Posterior cingulate gyrus (tissue), 11 donors: ENCODE data around the gene LPGAT1.

Experiments used
- DNase-seq, 10 donors: peaks; one replicate each; pipeline versions ENCODE4 v3.0.0 to v3.0.0-alpha.2; 2020 to 2021; ENCODE audit warnings: mixed read lengths in 3 of 10
- intact Hi-C: fragments of 100-400 bp; cut with DNase I; formaldehyde crosslinking; loops from one replicate; pipeline ENCODE4 v1.15.1; 2023

The LPGAT1 gene

GRCh38 chr1:211829343-211830054 lies 1.1 kb downstream of the LPGAT1 start:
- DNase-seq, result peak in 6 of 10 donors; percentile 17 to 87 (median 36)
- intact Hi-C loops, result loop anchor here (1.0 to 5.0 kb wide), 4 partner anchors 93 to 206 kb away; partner anchors contain the start of genes DTL and INTS7

DNA sequence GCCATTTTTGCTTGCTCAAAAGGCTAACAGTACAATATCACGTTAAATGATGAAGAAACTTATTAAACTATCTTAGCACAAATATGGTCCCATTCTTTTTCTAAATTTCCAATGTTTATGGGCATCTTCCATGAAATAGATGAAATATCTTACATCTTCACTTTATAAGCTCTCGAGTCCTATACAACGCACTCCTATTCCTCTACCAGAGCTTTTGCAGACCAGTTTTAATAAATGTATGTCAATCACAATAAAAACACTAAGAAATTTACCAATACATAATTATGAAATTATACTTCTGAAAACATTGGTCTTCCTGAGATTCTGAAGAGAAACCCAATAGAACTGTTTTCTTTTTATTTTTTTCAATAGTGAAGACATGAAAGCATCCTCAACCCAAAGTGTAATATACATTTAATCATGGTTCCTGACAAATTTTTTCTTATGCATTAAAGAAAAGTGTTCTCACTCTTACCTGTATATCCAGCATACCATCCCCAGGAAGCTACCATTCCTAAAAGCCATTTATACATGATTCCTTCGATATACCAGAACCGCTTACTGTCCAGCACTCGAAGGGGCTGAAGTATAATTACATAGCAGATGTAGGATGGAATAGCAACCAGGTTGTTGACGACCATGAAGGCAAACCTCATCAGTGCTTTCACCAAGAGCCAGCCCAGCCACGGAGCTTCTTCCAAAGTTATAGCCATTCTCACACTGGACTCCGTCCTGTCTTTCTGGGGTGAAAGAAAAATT lies 1.8 kb downstream of the LPGAT1 start:
- intact Hi-C loops, result loop anchor here (2.0 kb wide), 1 partner anchor 92 kb away; no protein-coding TSS in a partner anchor
- peak in 1 of 10 donors; percentile 20 for DNase-seq

DNA sequence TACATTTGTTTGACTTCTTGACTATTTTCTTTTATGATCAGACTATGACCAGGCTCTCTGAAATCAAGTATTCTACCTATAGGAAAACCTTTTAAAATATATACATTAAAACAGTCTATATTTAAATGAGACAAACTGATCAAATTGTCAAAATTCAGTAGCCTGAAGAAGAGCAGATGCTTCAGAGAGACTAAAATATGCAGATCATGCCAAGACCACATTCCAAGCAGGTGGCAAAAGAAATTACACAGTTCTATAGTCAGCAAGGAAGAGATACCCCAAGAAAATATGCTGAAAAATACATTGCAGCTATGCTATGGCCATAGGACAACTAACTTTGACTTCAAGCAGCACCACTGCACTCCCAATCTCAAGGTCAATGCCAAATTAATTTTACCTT lies 3.5 kb downstream of the LPGAT1 start:
- intact Hi-C loops, result no loop called here

DNA sequence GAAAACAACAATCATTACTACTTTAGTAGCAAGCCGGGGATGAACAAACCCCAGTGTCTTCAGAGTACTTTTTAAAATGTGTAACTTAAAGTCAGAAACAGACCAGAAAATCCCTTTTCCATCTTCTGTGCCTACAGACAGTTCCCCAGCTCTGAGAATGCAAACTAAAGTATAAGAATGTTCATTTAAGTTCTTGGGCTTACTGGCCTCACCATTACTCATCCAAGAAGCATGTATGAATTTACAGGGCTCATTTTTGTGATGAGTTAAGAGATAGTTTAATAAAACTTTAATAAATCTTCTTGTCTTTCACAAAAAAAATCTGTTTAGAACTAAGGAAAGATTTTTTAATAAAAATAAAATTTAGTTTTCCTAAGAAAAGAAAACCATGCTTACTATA lies 4.6 kb downstream of the LPGAT1 start:
- no peak for DNase-seq
- intact Hi-C loops, result no loop called here

More for the DNA sequence above, 3.5 kb downstream of the LPGAT1 start:
- no peak for DNase-seq

DNA sequence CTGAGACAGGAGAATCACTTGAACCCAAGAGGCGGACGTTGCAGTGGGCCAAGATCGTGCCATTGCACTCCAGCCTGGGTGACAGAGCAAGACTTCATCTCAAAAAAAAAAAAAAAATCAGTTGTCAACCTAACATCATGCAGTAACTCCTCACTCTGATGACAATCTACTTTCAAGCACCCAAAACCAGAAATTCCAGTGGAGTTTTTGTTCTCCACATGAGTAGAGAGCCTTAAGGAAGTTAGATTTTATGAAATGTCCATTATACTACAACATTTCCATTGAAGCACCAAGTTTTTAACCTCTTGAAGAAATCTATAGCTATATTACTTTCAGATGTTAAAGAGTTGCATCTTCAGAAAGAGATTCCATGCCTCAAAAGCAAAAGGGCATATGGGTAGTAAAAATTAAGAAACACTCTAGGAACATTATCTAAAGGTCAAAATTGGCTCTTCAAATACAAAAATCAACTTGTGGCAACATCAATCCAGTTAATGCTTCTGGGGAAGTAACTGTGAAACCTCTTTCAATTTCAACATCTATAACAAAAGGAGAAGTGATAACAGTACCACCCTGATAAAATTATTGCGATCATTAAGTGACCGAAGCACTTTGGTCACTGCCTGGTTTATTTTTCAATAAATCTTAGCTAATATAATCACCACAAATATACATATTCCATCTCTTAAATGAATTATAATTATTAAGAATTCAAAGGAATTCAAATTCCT lies 7.7 kb downstream of the LPGAT1 start:
- intact Hi-C loops, result no loop called here
- no peak for DNase-seq

DNA sequence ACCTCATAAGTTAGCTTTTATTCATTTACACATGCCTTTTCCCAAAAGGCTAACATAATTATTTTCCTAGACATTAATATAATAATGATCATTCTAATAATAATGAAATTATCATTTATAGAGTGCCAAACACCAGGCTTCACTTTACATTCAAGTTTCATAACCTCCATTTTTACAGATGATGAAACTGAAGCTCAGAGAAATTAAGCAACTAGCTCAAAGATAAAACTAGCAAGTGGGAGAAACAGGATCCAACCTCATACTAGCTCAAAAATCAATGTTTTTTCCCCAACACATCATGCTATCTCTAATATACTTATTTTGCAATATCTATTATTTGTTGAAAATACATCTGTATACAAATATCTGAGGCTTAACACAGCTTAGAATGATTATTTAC lies 14.0 kb downstream of the LPGAT1 start:
- intact Hi-C loops, result no loop called here
- DNase-seq, result no peak

- DNase-seq, result no peak
- intact Hi-C loops, result no loop called here
Observed at GRCh38 chr1:211814313-211814712, 16.2 kb downstream of the LPGAT1 start.

- intact Hi-C loops, result no loop called here
- peak in 1 of 10 donors; percentile 9 for DNase-seq
Observed at GRCh38 chr1:211813590-211813989, 17.0 kb downstream of the LPGAT1 start.

- peak in 1 of 10 donors; percentile 67 for DNase-seq
- intact Hi-C loops, result no loop called here
Observed at GRCh38 chr1:211812584-211812983, 18.0 kb downstream of the LPGAT1 start.

DNA sequence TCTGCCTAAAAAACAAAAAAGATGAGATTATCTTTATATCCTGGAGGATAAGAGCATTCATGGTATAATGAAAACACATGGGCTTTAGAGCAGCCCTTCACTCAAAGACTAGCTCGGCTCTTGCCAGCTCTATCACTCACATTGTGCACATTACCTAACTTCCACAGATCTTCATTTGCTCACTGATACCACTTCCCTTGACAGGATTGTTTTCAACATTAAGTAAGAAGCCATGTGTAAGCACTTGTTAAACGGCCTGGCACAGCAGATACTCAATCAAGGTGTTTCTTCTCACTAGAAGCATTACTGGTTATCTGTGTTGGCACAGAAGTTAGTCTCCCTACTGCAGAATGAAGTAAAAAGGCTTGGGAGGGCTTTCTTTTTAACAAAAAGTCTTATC lies 18.7 kb downstream of the LPGAT1 start:
- DNase-seq, result no peak
- intact Hi-C loops, result no loop called here

- intact Hi-C loops, result no loop called here
- no peak for DNase-seq
Observed at GRCh38 chr1:211811126-211811525, 19.4 kb downstream of the LPGAT1 start.

DNA sequence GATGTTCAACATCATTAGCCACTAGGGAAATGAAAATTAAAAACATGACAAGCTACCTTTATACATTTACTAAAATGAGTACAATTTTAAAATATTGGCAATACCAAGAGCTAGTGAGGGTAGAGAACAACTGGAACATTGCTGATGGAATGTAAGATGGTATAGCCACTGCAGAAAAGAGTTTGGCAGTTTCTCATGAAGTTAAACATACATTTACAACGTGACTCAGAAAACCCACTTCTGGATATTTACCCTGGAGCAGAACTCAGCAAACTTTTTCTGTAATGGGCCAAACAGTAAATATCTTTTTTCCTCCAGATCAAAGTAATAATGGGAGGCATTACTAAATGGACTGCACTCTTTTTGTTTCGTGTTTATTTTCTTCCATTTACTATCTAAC lies 22.1 kb downstream of the LPGAT1 start:
- intact Hi-C loops, result no loop called here
- no peak for DNase-seq

DNA sequence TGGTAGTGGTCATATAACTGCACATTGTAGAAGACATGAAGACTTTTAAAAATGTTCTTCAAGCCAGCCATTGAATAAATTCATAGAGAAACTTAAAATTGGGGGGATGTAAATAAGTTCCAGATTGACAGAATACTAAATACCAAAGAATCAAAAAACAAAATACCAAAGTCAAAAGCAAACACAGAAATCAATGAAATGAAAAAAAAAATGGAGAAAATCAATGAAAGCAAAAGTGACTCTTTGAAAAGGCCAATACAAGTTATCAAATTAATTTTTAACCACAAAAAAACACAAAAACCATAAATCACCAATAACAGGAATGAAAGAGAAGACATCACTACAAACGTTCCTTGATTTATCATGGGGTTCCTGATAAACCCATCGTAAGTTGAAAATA lies 25.6 kb downstream of the LPGAT1 start:
- intact Hi-C loops, result no loop called here
- no peak for DNase-seq

DNA sequence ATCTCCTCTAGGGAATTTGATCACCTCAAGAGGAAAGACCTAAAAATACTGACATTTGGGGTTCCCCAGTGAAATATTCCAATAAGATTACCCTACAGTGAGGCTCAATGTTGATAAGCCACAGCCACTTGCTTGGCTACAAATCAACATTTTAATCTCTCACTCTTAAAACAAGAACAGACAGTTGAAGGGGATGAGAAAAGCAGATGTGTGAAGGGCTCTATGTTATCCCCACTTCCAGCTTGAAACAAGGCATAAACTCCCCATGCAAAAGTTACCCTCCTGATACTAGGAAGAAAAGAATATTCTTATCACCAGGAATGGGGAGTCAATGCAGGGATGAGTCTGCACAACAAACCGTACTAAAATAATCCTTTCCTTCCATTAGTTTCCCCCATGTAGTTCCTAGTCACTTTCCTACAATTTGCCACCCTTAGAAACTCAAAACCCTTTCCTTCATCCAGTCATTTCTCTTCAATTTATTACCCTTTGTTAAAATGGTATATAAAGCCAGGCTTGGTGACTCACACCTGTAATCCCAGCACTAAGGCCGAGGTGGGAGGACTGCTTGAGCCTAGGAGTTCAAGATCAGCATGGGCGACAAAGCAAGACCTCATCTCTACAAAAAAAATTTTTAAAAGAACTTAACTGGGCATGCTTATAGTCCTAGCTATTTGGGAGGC lies 29.5 kb downstream of the LPGAT1 start:
- intact Hi-C loops, result no loop called here

GRCh38 chr1:211797994-211798393 lies 32.6 kb downstream of the LPGAT1 start:
- no peak for DNase-seq
- intact Hi-C loops, result no loop called here

More for the DNA sequence above, 29.5 kb downstream of the LPGAT1 start:
- DNase-seq, result no peak

DNA sequence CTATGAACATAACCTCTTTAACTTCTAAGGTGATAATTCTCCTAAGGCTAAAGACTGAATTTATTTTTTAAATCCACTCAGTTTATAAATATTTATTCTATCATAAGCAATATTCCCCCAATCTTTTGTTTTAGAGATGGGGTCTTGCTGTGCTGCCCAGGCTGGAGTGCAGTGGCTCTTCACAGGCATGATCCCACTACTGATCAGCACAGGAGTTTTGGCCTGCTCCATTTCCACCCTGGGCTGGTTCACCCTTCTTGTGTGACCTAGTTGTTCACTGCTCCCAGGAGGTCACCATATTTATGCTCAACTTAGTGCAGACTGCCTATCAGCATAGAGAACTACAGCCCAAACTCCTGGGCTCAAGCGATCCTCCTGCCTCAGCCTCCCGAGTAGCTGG lies 38.6 kb downstream of the LPGAT1 start:
- intact Hi-C loops, result no loop called here
- DNase-seq, result no peak

- peak in 1 of 10 donors; percentile 28 for DNase-seq
- intact Hi-C loops, result no loop called here
Observed at GRCh38 chr1:211789641-211790464, 40.7 kb downstream of the LPGAT1 start.

GRCh38 chr1:211788626-211789025 lies 41.9 kb downstream of the LPGAT1 start:
- intact Hi-C loops, result no loop called here
- no peak for DNase-seq

DNA sequence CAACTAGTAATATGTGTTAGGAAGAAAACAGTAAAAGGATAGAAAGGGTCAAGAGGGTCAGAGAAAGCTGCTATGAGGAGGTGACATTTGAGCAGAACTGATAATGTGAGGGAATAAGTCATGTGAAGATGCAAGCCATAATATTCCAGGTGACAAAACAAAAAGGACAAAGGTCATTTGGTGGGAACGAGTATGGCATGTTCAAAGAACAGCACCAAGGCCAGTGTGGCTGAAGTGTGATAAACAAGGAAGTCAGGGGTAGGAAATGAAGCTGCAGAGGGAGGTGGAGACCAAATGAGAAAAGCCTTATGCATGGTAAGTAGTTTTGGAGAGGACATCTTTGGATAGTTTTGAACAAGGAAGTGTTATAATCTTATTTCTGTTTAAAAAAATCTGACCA lies 46.7 kb downstream of the LPGAT1 start:
- no peak for DNase-seq
- intact Hi-C loops, result no loop called here

- DNase-seq, result no peak
- intact Hi-C loops, result no loop called here
Observed at GRCh38 chr1:211783266-211783665, 47.3 kb downstream of the LPGAT1 start.
